Fibroblast of skin of scalp (primary cell): Measurements from ENCODE around the gene SIAH1.
"Not testable (repeated sequence)": the region's sequence is repeated elsewhere in the genome, so short reads cannot be mapped to it uniquely, and the experiment has no call there.

Experiments
- DNase-seq: peaks from one replicate; pipeline ENCODE4 v3.0.0-alpha.2; 2013

Gene SIAH1

GRCh38 chr16:48393485-48394354, 8.5 kb upstream of the SIAH1 start:
- peak; percentile 54 for DNase-seq

- DNase-seq: no peak
These were observed 7.2 kb upstream of the SIAH1 start for GRCh38 chr16:48392407-48392806.

GRCh38 chr16:48386559-48387312, 1.5 kb upstream of the SIAH1 start:
- DNase-seq: no peak

GRCh38 chr16:48384520-48385252, 527 bp downstream of the SIAH1 start:
- DNase-seq: peak; percentile 51

GRCh38 chr16:48383877-48384519, 1.2 kb downstream of the SIAH1 start:
- no peak for DNase-seq

- no peak for DNase-seq
These were observed 2.0 kb downstream of the SIAH1 start for GRCh38 chr16:48383009-48383876.

GRCh38 chr16:48382131-48382530, 3.1 kb downstream of the SIAH1 start:
- no peak for DNase-seq

GRCh38 chr16:48381201-48381600, 4.0 kb downstream of the SIAH1 start:
- peak; percentile 27 for DNase-seq

GRCh38 chr16:48378836-48379235, 6.4 kb downstream of the SIAH1 start:
- DNase-seq: no peak

- no peak for DNase-seq
These were observed 6.9 kb downstream of the SIAH1 start for GRCh38 chr16:48378276-48378675.

GRCh38 chr16:48377301-48377700, 7.9 kb downstream of the SIAH1 start:
- DNase-seq: not testable (repeated sequence)

- DNase-seq: no peak
These were observed 11.0 kb downstream of the SIAH1 start for GRCh38 chr16:48374255-48374654.

GRCh38 chr16:48373258-48374029, 11.8 kb downstream of the SIAH1 start:
- no peak for DNase-seq

GRCh38 chr16:48372744-48373143, 12.5 kb downstream of the SIAH1 start:
- DNase-seq: no peak

GRCh38 chr16:48371393-48371780, 13.8 kb downstream of the SIAH1 start:
- peak; percentile 51 for DNase-seq

GRCh38 chr16:48370668-48371392, 14.4 kb downstream of the SIAH1 start:
- not testable (repeated sequence) for DNase-seq

GRCh38 chr16:48370229-48370628, 15.0 kb downstream of the SIAH1 start:
- no peak for DNase-seq

- DNase-seq: no peak
These were observed 15.4 kb downstream of the SIAH1 start for GRCh38 chr16:48369765-48370164.

GRCh38 chr16:48367441-48368049, 17.7 kb downstream of the SIAH1 start:
- DNase-seq: no peak
